Skin epidermis (tissue), 12 donors: ENCODE data around the gene GRHPR.
"Not testable (repeated sequence)": the region's sequence is repeated elsewhere in the genome, so short reads cannot be mapped to it uniquely, and the experiment has no call there.

Source experiments
- H3K27ac ChIP-seq, 21 experiments: fragments of 200-600 bp; sonication (generic) in 11 of 21; one replicate each; pipeline ENCODE4 v1.5.0; 2020; ENCODE audit warnings: mild to moderate bottlenecking in 3 of 21, inconsistent platforms in 2 of 21, moderate library complexity in 2 of 21
- H3K4me3 ChIP-seq, 7 experiments: fragments of 200-600 bp; sonication (generic) in 2 of 7; one replicate each; pipeline ENCODE4 v1.5.0; 2020; ENCODE audit warnings: inconsistent platforms in 2 of 7, mild to moderate bottlenecking in 2 of 7, moderate library complexity in 1 of 7

GRHPR gene

GRCh38 chr9:37395663-37396062 lies 26.8 kb upstream of the GRHPR start:
- Histone ChIP-seq H3K27ac (no peak overlapping the region), H3K4me3 (no peak overlapping the region)

- H3K4me3 ChIP-seq, H3K27ac ChIP-seq: not testable (repeated sequence)
Measured at GRCh38 chr9:37397948-37398347, 24.5 kb upstream of the GRHPR start.

GRCh38 chr9:37398464-37399025 lies 24.0 kb upstream of the GRHPR start:
- Histone ChIP-seq H3K4me3 (no peak overlapping the region), H3K27ac (no peak overlapping the region)

GRCh38 chr9:37399336-37399735 lies 23.2 kb upstream of the GRHPR start:
- no peak overlapping the region for H3K27ac ChIP-seq
- no peak overlapping the region for H3K4me3 ChIP-seq

DNA sequence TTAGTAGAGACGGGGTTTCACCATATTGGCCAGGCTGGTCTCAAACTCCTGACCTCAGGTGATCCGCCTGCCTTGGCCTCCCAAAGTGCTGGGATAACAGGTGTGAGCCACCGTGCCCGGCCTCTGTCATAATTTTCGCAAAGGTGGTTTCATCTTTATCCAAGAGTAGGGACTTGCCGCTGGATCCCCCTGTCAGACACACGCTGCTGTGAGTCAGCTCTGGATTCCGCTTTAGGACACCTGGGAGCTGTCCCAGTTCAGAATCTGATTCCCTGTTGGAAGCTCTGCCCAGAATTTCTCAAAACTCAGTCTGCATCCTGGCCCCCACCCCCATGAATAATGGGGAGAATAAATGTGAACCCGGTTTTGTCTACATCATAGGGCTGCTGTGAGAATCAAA lies 17.9 kb upstream of the GRHPR start:
- Histone ChIP-seq H3K4me3 (no peak overlapping the region), H3K27ac (no peak overlapping the region)

GRCh38 chr9:37405350-37405749 lies 17.1 kb upstream of the GRHPR start:
- Histone ChIP-seq H3K27ac (no peak overlapping the region), H3K4me3 (no peak overlapping the region)

GRCh38 chr9:37405764-37406380 lies 16.6 kb upstream of the GRHPR start:
- Histone ChIP-seq H3K4me3 (no peak overlapping the region), H3K27ac (no peak overlapping the region)

- Histone ChIP-seq H3K4me3 (no peak overlapping the region), H3K27ac (no peak overlapping the region)
Measured at GRCh38 chr9:37406603-37407401, 15.7 kb upstream of the GRHPR start.

GRCh38 chr9:37407468-37407867 lies 15.0 kb upstream of the GRHPR start:
- H3K4me3 ChIP-seq = no peak overlapping the region
- no peak overlapping the region for H3K27ac ChIP-seq

DNA sequence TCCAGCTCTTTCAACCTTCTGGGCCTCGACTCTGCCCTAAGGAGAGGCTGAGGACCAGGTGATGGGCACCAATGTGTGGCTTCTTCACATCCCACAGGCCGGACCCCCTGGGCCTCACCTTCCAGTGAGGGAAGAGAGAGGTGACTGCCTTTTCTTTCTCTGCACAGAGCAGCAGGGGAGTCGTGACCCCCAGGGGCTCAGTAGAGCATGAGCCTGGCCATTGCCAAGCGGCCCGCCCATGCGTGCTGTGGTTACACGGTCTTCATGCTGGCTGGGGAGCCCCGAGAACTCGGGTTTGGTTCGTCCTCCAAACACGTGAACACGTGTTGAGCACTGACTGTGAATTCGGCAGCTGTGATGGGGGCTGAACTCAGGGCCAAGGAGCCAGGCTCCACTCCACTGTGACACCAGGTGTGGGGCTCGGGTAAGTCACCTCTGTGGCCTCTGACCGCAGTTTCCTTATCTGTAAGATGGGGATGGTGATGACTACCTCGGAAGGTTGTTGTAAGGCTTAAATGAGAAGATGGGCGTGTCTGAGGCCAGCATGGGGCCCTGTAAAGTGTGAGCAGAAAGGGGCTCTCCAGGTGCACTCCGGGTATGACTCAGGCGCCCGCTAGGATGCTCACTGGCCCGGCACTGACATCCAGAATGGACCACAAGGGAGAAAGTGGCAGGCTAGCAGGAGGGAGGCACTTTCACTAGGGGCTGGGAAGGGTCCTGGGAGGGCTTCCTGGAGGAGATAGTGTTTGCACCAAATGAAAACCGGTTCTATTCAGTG lies 13.4 kb upstream of the GRHPR start:
- H3K4me3 ChIP-seq = no peak overlapping the region
- H3K27ac ChIP-seq = no peak overlapping the region

- peak overlapping the region in 1 of 21 experiments; percentile 2 for H3K27ac ChIP-seq
- no peak overlapping the region for H3K4me3 ChIP-seq
Measured at GRCh38 chr9:37410354-37410861, 12.1 kb upstream of the GRHPR start.

- Histone ChIP-seq H3K27ac (peak overlapping the region in 1 of 21 experiments; percentile 17), H3K4me3 (no peak overlapping the region)
Measured at GRCh38 chr9:37410969-37411785, 11.3 kb upstream of the GRHPR start.

DNA sequence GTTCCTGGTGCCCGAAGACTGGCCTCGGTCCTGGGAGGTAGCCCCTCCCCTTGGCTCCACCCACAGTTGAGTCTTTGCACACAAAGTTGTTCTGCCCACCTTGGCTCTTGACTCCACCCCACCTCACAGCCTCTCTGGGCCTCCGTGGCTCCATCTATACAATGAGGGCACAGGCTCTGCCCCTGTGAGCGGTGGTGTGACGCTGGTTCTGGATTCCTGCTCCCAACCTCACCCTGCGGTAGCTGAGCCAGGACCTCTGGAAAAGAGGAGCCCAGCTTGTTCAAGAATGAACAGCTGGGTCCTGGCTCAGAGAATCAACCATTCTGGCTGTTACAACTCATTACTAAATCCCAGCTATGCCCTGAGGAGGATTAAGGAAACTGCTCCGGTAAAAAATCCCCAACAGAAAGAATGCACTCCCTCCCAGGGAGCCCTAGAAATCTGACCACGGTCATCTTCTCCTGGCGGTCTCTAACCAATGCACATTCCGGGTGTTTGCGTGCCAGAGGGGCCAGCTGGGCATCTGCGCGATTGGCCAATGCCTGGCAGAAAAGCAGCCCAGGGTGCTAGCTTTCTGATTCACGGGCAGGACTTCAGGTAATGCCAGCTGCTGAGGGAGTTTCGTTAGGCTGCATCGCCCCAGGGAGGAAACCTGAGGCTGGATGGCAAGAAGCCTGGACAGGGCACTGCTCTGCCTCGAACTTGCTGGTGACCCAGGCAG lies 9.9 kb upstream of the GRHPR start:
- Histone ChIP-seq H3K27ac (peak overlapping the region in 1 of 21 experiments; percentile 10), H3K4me3 (no peak overlapping the region)

DNA sequence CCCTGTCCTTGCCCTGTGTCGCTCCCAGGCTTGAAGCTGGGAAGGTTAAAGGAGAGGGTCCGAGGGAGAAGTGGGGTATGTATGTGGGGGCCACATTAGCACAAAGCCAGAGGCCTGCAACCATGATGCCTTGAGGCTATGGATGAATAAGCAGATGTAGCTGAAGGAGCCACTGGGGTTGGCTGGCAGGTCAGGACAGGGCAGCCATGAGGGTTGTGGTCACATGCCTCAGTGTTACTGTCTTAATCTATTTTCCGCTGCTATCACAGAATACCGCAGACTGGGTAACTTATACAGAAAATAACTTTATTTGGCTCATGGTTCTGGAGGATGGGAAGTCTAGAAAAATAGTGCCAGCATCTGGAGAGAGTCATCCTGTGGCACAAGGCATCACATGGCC lies 9.2 kb upstream of the GRHPR start:
- no peak overlapping the region for H3K27ac ChIP-seq
- no peak overlapping the region for H3K4me3 ChIP-seq

DNA sequence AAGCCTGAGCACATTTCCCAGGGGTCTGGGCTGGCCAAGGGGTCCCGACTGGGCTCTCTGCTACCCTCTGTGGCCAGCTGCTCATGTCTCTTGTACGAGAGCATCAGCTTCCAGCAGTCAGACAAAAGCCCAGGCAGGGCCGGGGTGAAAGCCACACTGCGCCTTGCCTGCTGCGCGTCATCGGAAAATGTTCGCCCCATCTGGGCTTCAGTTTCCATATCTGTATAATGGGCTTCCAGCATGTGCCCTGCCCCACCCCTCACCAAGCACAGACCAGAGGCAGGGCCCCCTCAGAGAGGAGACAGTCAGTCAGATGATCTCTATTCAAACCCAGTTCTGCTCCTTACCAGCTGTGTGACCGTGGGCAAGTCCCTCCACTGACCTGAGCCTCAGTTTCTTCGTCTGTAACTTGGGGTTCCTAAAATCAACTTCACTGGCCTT lies 8.0 kb upstream of the GRHPR start:
- H3K27ac ChIP-seq = no peak overlapping the region
- H3K4me3 ChIP-seq = no peak overlapping the region

DNA sequence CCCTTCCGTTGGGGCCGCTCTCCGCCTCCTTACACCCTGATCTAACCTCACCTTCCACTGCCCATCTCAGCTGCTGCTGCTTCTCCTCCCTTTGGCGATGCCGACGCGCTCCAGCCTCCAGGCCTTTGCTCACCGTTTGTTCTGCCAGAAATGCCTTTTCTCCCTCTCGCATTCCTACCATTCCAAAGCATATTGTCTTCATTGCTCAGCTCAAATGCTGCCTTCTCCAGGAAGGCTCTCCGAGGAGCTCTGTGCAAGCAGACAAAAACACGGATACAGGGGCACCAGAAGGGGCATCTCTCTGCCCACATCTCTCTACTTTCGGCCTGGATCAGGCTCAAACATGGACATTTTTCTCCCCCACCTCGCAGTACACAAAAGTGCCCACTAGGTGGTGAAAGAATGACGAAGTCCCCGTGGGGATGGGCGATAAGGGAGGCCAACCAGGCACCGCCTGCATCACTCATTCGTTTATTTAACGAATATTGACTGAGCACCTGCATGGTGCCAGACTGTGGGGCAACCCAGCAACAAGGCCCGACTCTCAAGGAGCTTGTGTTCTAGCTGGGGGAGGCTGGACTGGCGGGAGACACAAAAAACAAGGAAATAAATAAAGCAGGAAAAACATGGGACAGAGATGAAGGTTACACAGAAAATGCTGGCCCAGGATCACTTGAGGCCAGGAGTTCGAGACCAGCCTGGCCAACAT lies 7.3 kb upstream of the GRHPR start:
- Histone ChIP-seq H3K27ac (no peak overlapping the region), H3K4me3 (no peak overlapping the region)

- no peak overlapping the region for H3K27ac ChIP-seq
- H3K4me3 ChIP-seq = no peak overlapping the region
Measured at GRCh38 chr9:37417252-37417803, 5.2 kb upstream of the GRHPR start.
